ENCODE measurements around the gene KATNAL2. TPM values are rescaled to one million over a fixed set of nuclear protein-coding genes. Genes with fewer than 3 reads are reported as not detected.
"Not testable (repeated sequence)": the region's sequence is repeated elsewhere in the genome, so short reads cannot be mapped to it uniquely, and the experiment has no call there.

The KATNAL2 gene
- total RNA-seq, 4 donors from 2014 or later, result 1.1 to 10.1 (median 1.9) TPM

- Histone ChIP-seq H3K9me3 (no peaks in the 10 kb centered on the region), H3K36me3 (no peaks in the 10 kb centered on the region), H3K27ac (no peak overlapping the region), H3K4me3 (no peak overlapping the region), H3K4me1 (no peaks in the 10 kb centered on the region), H3K27me3 (no peaks in the 10 kb centered on the region)
- DNase-seq (ENCODE audit: low spot score in 2 of 2), result no peak
- no peak for TF ChIP-seq CTCF (IDR thresholded peaks at IDR 0.05)
- no peak for TF ChIP-seq POLR2AphosphoS5 (IDR thresholded peaks at IDR 0.05)
- no peak for TF ChIP-seq EP300 (IDR thresholded peaks at IDR 0.05)
- TF ChIP-seq POLR2A (IDR thresholded peaks at IDR 0.05), result no peak
- WGBS, result 91% methylated on average over 19 of the region's 19 CpGs
Observed at GRCh38 chr18:47032945-47033344, 115.5 kb downstream of the KATNAL2 start.

GRCh38 chr18:47034591-47034990 is 117.2 kb downstream of the KATNAL2 start:
- 88% methylated on average over 8 of the region's 28 CpGs for WGBS
- not testable (repeated sequence) for H3K4me3 ChIP-seq

GRCh38 chr18:47035156-47035671 is 117.8 kb downstream of the KATNAL2 start, which contains the start of gene ELOA2:
Gene ELOA2, minus strand, starts transcription at chr18:47035621. Its CDS starts 357 bp downstream, at chr18:47035264.
- Histone ChIP-seq H3K9me3 (no peaks in the 10 kb centered on the region), H3K4me1 (no peaks in the 10 kb centered on the region), H3K27me3 (no peaks in the 10 kb centered on the region), H3K27ac (no peak within 1 kb of the TSS), H3K36me3 (no peaks in the 10 kb centered on the region), H3K4me3 (no peak within 1 kb of the TSS)
- 96% methylated on average over 22 of the region's 29 CpGs for WGBS
- TF ChIP-seq POLR2A (IDR thresholded peaks at IDR 0.05) (no peak), POLR2AphosphoS5 (IDR thresholded peaks at IDR 0.05) (no peak), CTCF (IDR thresholded peaks at IDR 0.05) (no peak), EP300 (IDR thresholded peaks at IDR 0.05) (no peak)
- DNase-seq (ENCODE audit: low spot score in 2 of 2), result no peak

More at GRCh38 chr18:47034591-47034990, 117.2 kb downstream of the KATNAL2 start:
- not testable (repeated sequence) for DNase-seq (ENCODE audit: low spot score in 2 of 2); H3K4me1 ChIP-seq; H3K9me3 ChIP-seq; H3K27me3 ChIP-seq; H3K36me3 ChIP-seq; H3K27ac ChIP-seq

GRCh38 chr18:47036298-47036874 is 119.0 kb downstream of the KATNAL2 start:
- no peak for DNase-seq (ENCODE audit: low spot score in 2 of 2)

GRCh38 chr18:47036927-47037578 is 119.7 kb downstream of the KATNAL2 start:
- Histone ChIP-seq H3K27me3 (no peaks in the 10 kb centered on the region), H3K4me3 (no peak overlapping the region), H3K36me3 (no peaks in the 10 kb centered on the region), H3K4me1 (no peaks in the 10 kb centered on the region), H3K27ac (no peak overlapping the region), H3K9me3 (no peaks in the 10 kb centered on the region)
- TF ChIP-seq CTCF (IDR thresholded peaks at IDR 0.05) (no peak), EP300 (IDR thresholded peaks at IDR 0.05) (no peak), POLR2A (IDR thresholded peaks at IDR 0.05) (no peak), POLR2AphosphoS5 (IDR thresholded peaks at IDR 0.05) (no peak)
- 77% methylated on average over 3 of the region's 3 CpGs for WGBS
- DNase-seq (ENCODE audit: low spot score in 2 of 2), result no peak

More at GRCh38 chr18:47036298-47036874, 119.0 kb downstream of the KATNAL2 start:
- H3K27ac ChIP-seq, result no peak overlapping the region
- no peaks in the 10 kb centered on the region for H3K36me3 ChIP-seq
- no peaks in the 10 kb centered on the region for H3K9me3 ChIP-seq
- WGBS, result 88% methylated on average over 2 of the region's 2 CpGs
- H3K27me3 ChIP-seq, result no peaks in the 10 kb centered on the region
- no peak overlapping the region for H3K4me3 ChIP-seq
- no peaks in the 10 kb centered on the region for H3K4me1 ChIP-seq
- no peak for TF ChIP-seq CTCF (IDR thresholded peaks at IDR 0.05)
- TF ChIP-seq POLR2A (IDR thresholded peaks at IDR 0.05), result no peak
- no peak for TF ChIP-seq POLR2AphosphoS5 (IDR thresholded peaks at IDR 0.05)
- TF ChIP-seq EP300 (IDR thresholded peaks at IDR 0.05), result no peak
